Adrenal gland (tissue), 5 donors: ENCODE data around the gene TSPAN5.

Source experiments
- CTCF ChIP-seq, 6 experiments: fragments of 450-650 bp in 4 of 6; fragments of 200-600 bp in 2 of 6; sonication (generic) in 1 of 6; IDR thresholded peaks; 1 replicate in 5 of 6; 2 replicates in 1 of 6; pipeline versions ENCODE4 v1.5.1 to v1.8.0; 2016 to 2021; ENCODE audit warnings: antibody characterized with exemption in 6 of 6, mild to moderate bottlenecking in 2 of 6, moderate library complexity in 1 of 6
- POLR2A ChIP-seq, 2 donors: fragments of 450-650 bp; IDR thresholded peaks; one replicate each; pipeline ENCODE4 v1.6.1; 2017; ENCODE audit warnings: antibody characterized with exemption in 2 of 2, mild to moderate bottlenecking in 2 of 2, moderate library complexity in 1 of 2
- donor health status: DM: no; HTN: no; CAD: no.

- no peak for TF ChIP-seq CTCF (IDR thresholded peaks at IDR 0.05)
- TF ChIP-seq POLR2A (IDR thresholded peaks at IDR 0.05) = no peak
Observed at GRCh38 chr4:98498774-98499173, 159.6 kb downstream of the TSPAN5 start.
